ENCODE results near the gene CRNN. TPM values are rescaled to one million over a fixed set of nuclear protein-coding genes. Genes with fewer than 3 reads are reported as not detected.

CRNN gene
- total RNA-seq, 3 donors from 2014 or later, result not detected

- peaks cover 12% of the 10 kb centered on the region for H3K27me3 Mint-ChIP-seq (ENCODE audit: low read depth)
These were observed 28.2 kb upstream of the CRNN start for GRCh38 chr1:152442301-152442700.

GRCh38 chr1:152441756-152442155 is 27.7 kb upstream of the CRNN start:
- ATAC-seq (no peak), DNase-seq (no peak)
- Mint-ChIP-seq H3K9me3 (no peaks in the 10 kb centered on the region), H3K36me3 (ENCODE audit: insufficient read depth) (no peaks in the 10 kb centered on the region), H3K27me3 (ENCODE audit: low read depth) (peaks cover 14% of the 10 kb centered on the region), H3K4me3 (no peak overlapping the region), H3K4me1 (ENCODE audit: low read depth) (peaks cover 3% of the 10 kb centered on the region)

More at GRCh38 chr1:152442301-152442700, 28.2 kb upstream of the CRNN start:
- Mint-ChIP-seq H3K36me3 (ENCODE audit: insufficient read depth) (no peaks in the 10 kb centered on the region), H3K4me1 (ENCODE audit: low read depth) (peaks cover 3% of the 10 kb centered on the region), H3K4me3 (no peak overlapping the region), H3K9me3 (no peaks in the 10 kb centered on the region)
- ATAC-seq, result no peak
- no peak for DNase-seq

GRCh38 chr1:152440635-152441471 is 26.8 kb upstream of the CRNN start:
- Mint-ChIP-seq H3K27me3 (ENCODE audit: low read depth) (peaks cover 22% of the 10 kb centered on the region), H3K4me1 (ENCODE audit: low read depth) (peaks cover 3% of the 10 kb centered on the region), H3K9me3 (no peaks in the 10 kb centered on the region), H3K36me3 (ENCODE audit: insufficient read depth) (no peaks in the 10 kb centered on the region), H3K4me3 (no peak overlapping the region)
- ATAC-seq (peak; percentile 95 to 96), DNase-seq (peak; percentile 58)

GRCh38 chr1:152436593-152437496 is 22.8 kb upstream of the CRNN start:
- no peak overlapping the region for H3K4me3 Mint-ChIP-seq
- ATAC-seq, result no peak
- no peak for DNase-seq
- H3K4me1 Mint-ChIP-seq (ENCODE audit: low read depth), result peaks cover 3% of the 10 kb centered on the region
- H3K36me3 Mint-ChIP-seq (ENCODE audit: insufficient read depth), result no peaks in the 10 kb centered on the region
- H3K9me3 Mint-ChIP-seq, result no peaks in the 10 kb centered on the region
- H3K27me3 Mint-ChIP-seq (ENCODE audit: low read depth), result peaks cover 27% of the 10 kb centered on the region

GRCh38 chr1:152427458-152427857 is 13.4 kb upstream of the CRNN start:
- no peaks in the 10 kb centered on the region for H3K36me3 Mint-ChIP-seq (ENCODE audit: insufficient read depth)
- no peak overlapping the region for H3K4me3 Mint-ChIP-seq
- H3K4me1 Mint-ChIP-seq (ENCODE audit: low read depth), result no peaks in the 10 kb centered on the region
- no peak for ATAC-seq
- no peak for DNase-seq
- peaks cover 5% of the 10 kb centered on the region for H3K27me3 Mint-ChIP-seq (ENCODE audit: low read depth)
- peaks cover 12% of the 10 kb centered on the region for H3K9me3 Mint-ChIP-seq

GRCh38 chr1:152426731-152427130 is 12.7 kb upstream of the CRNN start:
- H3K4me1 Mint-ChIP-seq (ENCODE audit: low read depth), result no peaks in the 10 kb centered on the region
- peaks cover 7% of the 10 kb centered on the region for H3K27me3 Mint-ChIP-seq (ENCODE audit: low read depth)
- H3K36me3 Mint-ChIP-seq (ENCODE audit: insufficient read depth), result no peaks in the 10 kb centered on the region
- ATAC-seq (no peak), DNase-seq (no peak)
- peaks cover 15% of the 10 kb centered on the region for H3K9me3 Mint-ChIP-seq
- no peak overlapping the region for H3K4me3 Mint-ChIP-seq

GRCh38 chr1:152419917-152420316 is 5.9 kb upstream of the CRNN start:
- no peaks in the 10 kb centered on the region for H3K36me3 Mint-ChIP-seq (ENCODE audit: insufficient read depth)
- ATAC-seq, result no peak
- no peaks in the 10 kb centered on the region for H3K4me1 Mint-ChIP-seq (ENCODE audit: low read depth)
- H3K4me3 Mint-ChIP-seq, result no peak overlapping the region
- peaks cover 15% of the 10 kb centered on the region for H3K9me3 Mint-ChIP-seq
- no peak for DNase-seq
- H3K27me3 Mint-ChIP-seq (ENCODE audit: low read depth), result peaks cover 20% of the 10 kb centered on the region

GRCh38 chr1:152415454-152416227 is 1.6 kb upstream of the CRNN start:
- peaks cover 14% of the 10 kb centered on the region for H3K27me3 Mint-ChIP-seq (ENCODE audit: low read depth)
- no peaks in the 10 kb centered on the region for H3K36me3 Mint-ChIP-seq (ENCODE audit: insufficient read depth)
- no peak overlapping the region for H3K4me3 Mint-ChIP-seq
- DNase-seq, result no peak
- H3K4me1 Mint-ChIP-seq (ENCODE audit: low read depth), result no peaks in the 10 kb centered on the region
- no peak for ATAC-seq
- H3K9me3 Mint-ChIP-seq, result no peaks in the 10 kb centered on the region

- DNase-seq, result no peak
- Mint-ChIP-seq H3K4me1 (ENCODE audit: low read depth) (no peaks in the 10 kb centered on the region), H3K9me3 (no peaks in the 10 kb centered on the region), H3K36me3 (ENCODE audit: insufficient read depth) (no peaks in the 10 kb centered on the region), H3K27me3 (ENCODE audit: low read depth) (peaks cover 23% of the 10 kb centered on the region), H3K4me3 (no peak overlapping the region)
- no peak for ATAC-seq
These were observed 1.3 kb downstream of the CRNN start for GRCh38 chr1:152412756-152413155.

GRCh38 chr1:152411134-152411533 is 2.9 kb downstream of the CRNN start:
- Mint-ChIP-seq H3K9me3 (no peaks in the 10 kb centered on the region), H3K36me3 (ENCODE audit: insufficient read depth) (no peaks in the 10 kb centered on the region), H3K4me3 (no peak overlapping the region), H3K27me3 (ENCODE audit: low read depth) (peaks cover 15% of the 10 kb centered on the region), H3K4me1 (ENCODE audit: low read depth) (no peaks in the 10 kb centered on the region)
- ATAC-seq (no peak), DNase-seq (no peak)

GRCh38 chr1:152410599-152410998 is 3.5 kb downstream of the CRNN start:
- ATAC-seq (no peak), DNase-seq (no peak)
- Mint-ChIP-seq H3K36me3 (ENCODE audit: insufficient read depth) (no peaks in the 10 kb centered on the region), H3K4me1 (ENCODE audit: low read depth) (no peaks in the 10 kb centered on the region), H3K4me3 (no peak overlapping the region), H3K27me3 (ENCODE audit: low read depth) (peaks cover 15% of the 10 kb centered on the region), H3K9me3 (no peaks in the 10 kb centered on the region)

GRCh38 chr1:152410028-152410427 is 4.0 kb downstream of the CRNN start:
- Mint-ChIP-seq H3K9me3 (no peaks in the 10 kb centered on the region), H3K4me3 (no peak overlapping the region), H3K36me3 (ENCODE audit: insufficient read depth) (no peaks in the 10 kb centered on the region), H3K27me3 (ENCODE audit: low read depth) (peaks cover 15% of the 10 kb centered on the region), H3K4me1 (ENCODE audit: low read depth) (no peaks in the 10 kb centered on the region)
- DNase-seq (no peak), ATAC-seq (no peak)

- DNase-seq, result no peak
- Mint-ChIP-seq H3K27me3 (ENCODE audit: low read depth) (peaks cover 19% of the 10 kb centered on the region), H3K9me3 (no peaks in the 10 kb centered on the region), H3K36me3 (ENCODE audit: insufficient read depth) (no peaks in the 10 kb centered on the region), H3K4me3 (no peak overlapping the region), H3K4me1 (ENCODE audit: low read depth) (no peaks in the 10 kb centered on the region)
- no peak for ATAC-seq
These were observed 5.4 kb downstream of the CRNN start for GRCh38 chr1:152408664-152409063.
